Naive thymus-derived CD4-positive, alpha-beta T cell (primary cell): Measurements from ENCODE around the gene SHB. TPM values are rescaled to one million over a fixed set of nuclear protein-coding genes. Genes with fewer than 3 reads are reported as not detected.

Experiments
- ATAC-seq: fragments of 150-1000 bp; cut with Tn5 transposase; 2 replicates; pipeline ENCODE4 v1.10.0; 2021; ENCODE audit warnings: mild to moderate bottlenecking, moderate library complexity
- CTCF ChIA-PET: fragments of 350-600 bp; sonication (Branson Sonifier 250); formaldehyde crosslinking; loops from one replicate; lab custom pipeline; 2021; ENCODE audit warnings: antibody characterized with exemption; lab: Charles Lee
- POLR2A ChIA-PET: fragments of 350-600 bp; sonication (Branson Sonifier 250); formaldehyde crosslinking; loops from one replicate; lab custom pipeline; 2021; ENCODE audit warnings: antibody characterized with exemption, inconsistent platforms; lab: Charles Lee
- DNase-seq, 9 donors: peaks; one replicate each; pipeline versions ENCODE4 v3.0.0 to v3.0.0-alpha.2; 2020 to 2022; ENCODE audit warnings: mixed read lengths in 1 of 9
- H3K27ac ChIP-seq: one replicate; pipeline ENCODE4 v1.7.0; 2013; ENCODE audit warnings: mild to moderate bottlenecking, low read depth, low read length, moderate library complexity
- H3K27me3 ChIP-seq, 2 donors: one replicate each; pipeline ENCODE4 v1.7.0; 2013; ENCODE audit warnings: low read length in 2 of 2, mild to moderate bottlenecking in 2 of 2, moderate library complexity in 2 of 2; ENCODE audit not compliant: control insufficient read depth in 2 of 2, insufficient read depth in 2 of 2
- H3K36me3 ChIP-seq, 3 experiments: 1 replicate in 2 of 3; 2 replicates in 1 of 3; pipeline ENCODE4 v1.7.0; 2013; ENCODE audit warnings: low read length in 3 of 3, mild to moderate bottlenecking in 3 of 3, moderate library complexity in 1 of 3; ENCODE audit not compliant: insufficient read depth in 3 of 3, control insufficient read depth in 2 of 3
- H3K4me1 ChIP-seq, 2 donors: one replicate each; pipeline ENCODE4 v1.7.0; 2013; ENCODE audit warnings: low read length in 2 of 2, mild to moderate bottlenecking in 2 of 2, moderate library complexity in 1 of 2; ENCODE audit not compliant: control insufficient read depth in 2 of 2, insufficient read depth in 2 of 2
- H3K4me3 ChIP-seq: 2 replicates; pipeline ENCODE4 v1.7.0; 2013; ENCODE audit warnings: mild to moderate bottlenecking, low read length
- H3K9me3 ChIP-seq, 3 experiments: 1 replicate in 2 of 3; 2 replicates in 1 of 3; pipeline ENCODE4 v1.7.0; 2013; ENCODE audit warnings: low read length in 3 of 3; ENCODE audit not compliant: control insufficient read depth in 2 of 3
- H3K27ac Mint-ChIP-seq, 9 donors: one replicate each; pipeline ENCODE4 v1.8.0; 2020 to 2022; ENCODE audit warnings: mixed read lengths in 9 of 9, mild to moderate bottlenecking in 8 of 9, moderate library complexity in 5 of 9, inconsistent platforms in 2 of 9
- H3K27me3 Mint-ChIP-seq, 5 donors: one replicate each; pipeline ENCODE4 v1.8.0; 2021 to 2022; ENCODE audit warnings: mixed read lengths in 5 of 5, mild to moderate bottlenecking in 1 of 5
- H3K36me3 Mint-ChIP-seq, 5 donors: one replicate each; pipeline ENCODE4 v1.8.0; 2020 to 2022; ENCODE audit warnings: mixed read lengths in 5 of 5, mild to moderate bottlenecking in 3 of 5, inconsistent platforms in 1 of 5
- H3K4me1 Mint-ChIP-seq, 7 donors: one replicate each; pipeline ENCODE4 v1.8.0; 2020 to 2022; ENCODE audit warnings: mixed read lengths in 7 of 7, mild to moderate bottlenecking in 3 of 7, inconsistent platforms in 1 of 7
- H3K4me3 Mint-ChIP-seq, 10 donors: one replicate each; pipeline ENCODE4 v1.8.0; 2020 to 2022; ENCODE audit warnings: mild to moderate bottlenecking in 10 of 10, mixed read lengths in 10 of 10, moderate library complexity in 6 of 10, inconsistent platforms in 2 of 10
- H3K9me3 Mint-ChIP-seq, 11 donors: one replicate each; pipeline ENCODE4 v1.8.0; 2020 to 2022; ENCODE audit warnings: mixed read lengths in 11 of 11, mild to moderate bottlenecking in 4 of 11, inconsistent platforms in 1 of 11, moderate library complexity in 1 of 11
- intact Hi-C, 2 donors: fragments of 100-400 bp; cut with micrococcal nuclease; formaldehyde crosslinking; loops; one replicate each; pipeline ENCODE4 v1.15.1; 2023
- polyA plus RNA-seq, 2 donors: library from polyadenylated mRNA; unstranded; fragments of 300-500 nt; fragmentation: Illumina TruSeq; gene quantifications; one replicate each; pipeline ENCODE4 v1.2.3, GENCODE V29; 2021
- total RNA-seq, 6 experiments: library from RNA in 5 of 6; stranded (reverse) in 5 of 6; gene quantifications; 1 replicate in 5 of 6; 2 replicates in 1 of 6; pipeline ENCODE4 v1.2.3 and lab custom pipeline; 2021 to 2026

Gene SHB
- total and polyA plus RNA-seq, 7 experiments from 2014 or later: 0.15 to 2.0 (median 0.68) TPM

- Mint-ChIP-seq H3K4me3 (no peak overlapping the region), H3K9me3 (no peaks in the 10 kb centered on the region), H3K27me3 (peaks cover 0 to 3% (median 0%) of the 10 kb centered on the region in 5 donors), H3K27ac (no peak overlapping the region), H3K36me3 (no peaks in the 10 kb centered on the region), H3K4me1 (peaks cover 0 to 2% (median 0%) of the 10 kb centered on the region in 7 donors)
- intact Hi-C loops: no loop called here
- ATAC-seq (no peak), DNase-seq (no peak)
- H3K4me3 ChIP-seq: no peak overlapping the region
- H3K27ac ChIP-seq: no peak overlapping the region
- H3K9me3 ChIP-seq: no peaks in the 10 kb centered on the region
- H3K27me3 ChIP-seq: no peaks in the 10 kb centered on the region
- ChIA-PET POLR2A (no interaction called here), CTCF (no interaction called here)
- no peaks in the 10 kb centered on the region for H3K36me3 ChIP-seq
- no peaks in the 10 kb centered on the region for H3K4me1 ChIP-seq
Measured at GRCh38 chr9:38038307-38039089, 30.5 kb downstream of the SHB start.

- H3K4me3 Mint-ChIP-seq: no peak overlapping the region
- H3K27me3 Mint-ChIP-seq: peaks cover 0 to 3% (median 0%) of the 10 kb centered on the region in 5 donors
- ChIA-PET CTCF (no interaction called here), POLR2A (no interaction called here)
- no peak for ATAC-seq
- no peak overlapping the region for H3K4me3 ChIP-seq
- H3K27ac Mint-ChIP-seq: no peak overlapping the region
- no peaks in the 10 kb centered on the region for H3K36me3 Mint-ChIP-seq
- no peaks in the 10 kb centered on the region for H3K9me3 ChIP-seq
- H3K27me3 ChIP-seq: no peaks in the 10 kb centered on the region
- H3K4me1 Mint-ChIP-seq: peaks cover 0 to 2% (median 0%) of the 10 kb centered on the region in 7 donors
- intact Hi-C loops: no loop called here
- DNase-seq: no peak
- no peaks in the 10 kb centered on the region for H3K9me3 Mint-ChIP-seq
- no peak overlapping the region for H3K27ac ChIP-seq
- no peaks in the 10 kb centered on the region for H3K4me1 ChIP-seq
- no peaks in the 10 kb centered on the region for H3K36me3 ChIP-seq
Measured at GRCh38 chr9:38037981-38038306, 31.1 kb downstream of the SHB start.

GRCh38 chr9:38036359-38037084, 32.5 kb downstream of the SHB start:
- no peak for DNase-seq
- no peaks in the 10 kb centered on the region for H3K27me3 ChIP-seq
- no peak for ATAC-seq
- no peak overlapping the region for H3K27ac ChIP-seq
- peak overlapping the region in 1 of 9 donors; percentile 62 for H3K27ac Mint-ChIP-seq
- peaks cover 0 to 3% (median 0%) of the 10 kb centered on the region in 5 donors for H3K27me3 Mint-ChIP-seq
- H3K36me3 Mint-ChIP-seq: no peaks in the 10 kb centered on the region
- H3K9me3 ChIP-seq: no peaks in the 10 kb centered on the region
- ChIA-PET POLR2A (no interaction called here), CTCF (no interaction called here)
- H3K4me1 Mint-ChIP-seq: peaks cover 0 to 2% (median 0%) of the 10 kb centered on the region in 7 donors
- no peak overlapping the region for H3K4me3 Mint-ChIP-seq
- no peaks in the 10 kb centered on the region for H3K36me3 ChIP-seq
- no peaks in the 10 kb centered on the region for H3K9me3 Mint-ChIP-seq
- intact Hi-C loops: no loop called here
- no peak overlapping the region for H3K4me3 ChIP-seq
- H3K4me1 ChIP-seq: no peaks in the 10 kb centered on the region

- Mint-ChIP-seq H3K9me3 (no peaks in the 10 kb centered on the region), H3K4me3 (no peak overlapping the region), H3K4me1 (peaks cover 0 to 2% (median 0%) of the 10 kb centered on the region in 7 donors), H3K27me3 (peaks cover 0 to 3% (median 0%) of the 10 kb centered on the region in 5 donors), H3K36me3 (no peaks in the 10 kb centered on the region), H3K27ac (no peak overlapping the region)
- CTCF ChIA-PET: no interaction called here
- Histone ChIP-seq H3K9me3 (no peaks in the 10 kb centered on the region), H3K27me3 (no peaks in the 10 kb centered on the region), H3K4me3 (no peak overlapping the region), H3K36me3 (no peaks in the 10 kb centered on the region), H3K27ac (no peak overlapping the region), H3K4me1 (no peaks in the 10 kb centered on the region)
- no peak for ATAC-seq
- intact Hi-C loops: no loop called here
- no peak for DNase-seq
- POLR2A ChIA-PET: no interaction called here
Measured at GRCh38 chr9:38035873-38036272, 33.2 kb downstream of the SHB start.

- H3K36me3 ChIP-seq: no peaks in the 10 kb centered on the region
- no peaks in the 10 kb centered on the region for H3K4me1 ChIP-seq
- no peak overlapping the region for H3K4me3 ChIP-seq
- Mint-ChIP-seq H3K27ac (no peak overlapping the region), H3K27me3 (peaks cover 0 to 3% (median 0%) of the 10 kb centered on the region in 5 donors), H3K4me1 (peaks cover 0 to 9% (median 5%) of the 10 kb centered on the region in 7 donors), H3K36me3 (no peaks in the 10 kb centered on the region), H3K4me3 (no peak overlapping the region), H3K9me3 (no peaks in the 10 kb centered on the region)
- no peak for DNase-seq
- H3K9me3 ChIP-seq: no peaks in the 10 kb centered on the region
- intact Hi-C loops: no loop called here
- ATAC-seq: no peak
- no peak overlapping the region for H3K27ac ChIP-seq
- ChIA-PET POLR2A (no interaction called here), CTCF (no interaction called here)
- no peaks in the 10 kb centered on the region for H3K27me3 ChIP-seq
Measured at GRCh38 chr9:38033941-38034340, 35.1 kb downstream of the SHB start.

- no peaks in the 10 kb centered on the region for H3K27me3 ChIP-seq
- H3K36me3 ChIP-seq: no peaks in the 10 kb centered on the region
- no peak overlapping the region for H3K27ac ChIP-seq
- DNase-seq (no peak), ATAC-seq (no peak)
- CTCF ChIA-PET: no interaction called here
- Mint-ChIP-seq H3K4me3 (no peak overlapping the region), H3K4me1 (peaks cover 0 to 9% (median 5%) of the 10 kb centered on the region in 7 donors), H3K36me3 (no peaks in the 10 kb centered on the region), H3K27me3 (no peaks in the 10 kb centered on the region), H3K9me3 (no peaks in the 10 kb centered on the region), H3K27ac (no peak overlapping the region)
- H3K4me1 ChIP-seq: no peaks in the 10 kb centered on the region
- no peaks in the 10 kb centered on the region for H3K9me3 ChIP-seq
- POLR2A ChIA-PET: no interaction called here
- H3K4me3 ChIP-seq: no peak overlapping the region
- intact Hi-C loops: no loop called here
Measured at GRCh38 chr9:38032266-38033110, 36.5 kb downstream of the SHB start.
